Memory B cell (primary cell): ENCODE data around the gene CLHC1.
"Not testable (repeated sequence)": the region's sequence is repeated elsewhere in the genome, so short reads cannot be mapped to it uniquely, and the experiment has no call there.

ENCODE experiments used
- ATAC-seq: fragments of 150-1000 bp; cut with Tn5 transposase; 2 replicates; pipeline ENCODE4 v1.10.0; 2021; ENCODE audit warnings: low read depth, mild to moderate bottlenecking, moderate library complexity
- DNase-seq, 2 donors: peaks; one replicate each; pipeline ENCODE4 v3.0.0; 2022; ENCODE audit warnings: low spot score in 2 of 2
- H3K27ac Mint-ChIP-seq: one replicate; pipeline ENCODE4 v1.8.0; 2022; ENCODE audit warnings: mild to moderate bottlenecking, moderate library complexity, mixed read lengths
- H3K27me3 Mint-ChIP-seq: one replicate; pipeline ENCODE4 v1.8.0; 2022; ENCODE audit warnings: mixed read lengths
- H3K36me3 Mint-ChIP-seq: one replicate; pipeline ENCODE4 v1.8.0; 2022; ENCODE audit warnings: mild to moderate bottlenecking, mixed read lengths
- H3K4me1 Mint-ChIP-seq: one replicate; pipeline ENCODE4 v1.8.0; 2022; ENCODE audit warnings: mixed read lengths
- H3K4me3 Mint-ChIP-seq: one replicate; pipeline ENCODE4 v1.8.0; 2022; ENCODE audit warnings: mild to moderate bottlenecking, moderate library complexity, mixed read lengths
- H3K9me3 Mint-ChIP-seq: one replicate; pipeline ENCODE4 v1.8.0; 2022; ENCODE audit warnings: mixed read lengths

Gene CLHC1

GRCh38 chr2:55242617-55243016 is 10.5 kb upstream of the CLHC1 start:
- Mint-ChIP-seq H3K9me3 (no peaks in the 10 kb centered on the region), H3K27ac (peak overlapping the region; percentile 17), H3K4me3 (no peak overlapping the region), H3K36me3 (peaks cover 16% of the 10 kb centered on the region), H3K27me3 (no peaks in the 10 kb centered on the region), H3K4me1 (no peaks in the 10 kb centered on the region)
- ATAC-seq (no peak), DNase-seq (no peak)

DNA sequence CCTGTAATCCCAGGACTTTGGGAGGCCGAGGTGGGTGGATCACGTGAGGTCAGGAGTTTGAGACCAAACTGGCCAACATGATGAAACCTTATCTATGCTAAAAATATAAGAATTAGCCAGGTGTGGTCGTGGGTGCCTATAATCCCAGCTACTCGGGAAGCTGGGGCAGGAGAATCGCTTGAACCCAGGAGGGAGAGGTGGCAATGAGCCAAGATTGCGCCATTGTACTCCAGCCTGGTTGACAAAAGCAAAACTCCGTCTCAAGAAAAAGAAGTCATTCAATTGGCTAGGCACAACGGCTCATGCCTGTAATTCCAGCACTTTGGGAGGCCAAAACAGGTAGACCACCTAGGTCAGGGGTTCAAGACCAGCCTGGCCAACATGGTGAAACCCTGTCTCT is 9.5 kb upstream of the CLHC1 start:
- H3K9me3 Mint-ChIP-seq, H3K4me1 Mint-ChIP-seq, ATAC-seq, H3K4me3 Mint-ChIP-seq, H3K27ac Mint-ChIP-seq, H3K27me3 Mint-ChIP-seq, DNase-seq: not testable (repeated sequence)
- H3K36me3 Mint-ChIP-seq, result peaks cover 15% of the 10 kb centered on the region

GRCh38 chr2:55239656-55240222 is 7.6 kb upstream of the CLHC1 start:
- H3K36me3 Mint-ChIP-seq, result peaks cover 12% of the 10 kb centered on the region
- H3K4me3 Mint-ChIP-seq, result no peak overlapping the region
- ATAC-seq, result no peak
- H3K4me1 Mint-ChIP-seq, result no peaks in the 10 kb centered on the region
- H3K9me3 Mint-ChIP-seq, result no peaks in the 10 kb centered on the region
- H3K27ac Mint-ChIP-seq, result no peak overlapping the region
- H3K27me3 Mint-ChIP-seq, result no peaks in the 10 kb centered on the region
- no peak for DNase-seq

- DNase-seq (no peak), ATAC-seq (no peak)
- Mint-ChIP-seq H3K9me3 (no peaks in the 10 kb centered on the region), H3K27me3 (no peaks in the 10 kb centered on the region), H3K4me1 (peaks cover 12% of the 10 kb centered on the region), H3K36me3 (peaks cover 16% of the 10 kb centered on the region), H3K27ac (no peak overlapping the region), H3K4me3 (no peak overlapping the region)
Measured at GRCh38 chr2:55236992-55237543, 5.0 kb upstream of the CLHC1 start.

DNA sequence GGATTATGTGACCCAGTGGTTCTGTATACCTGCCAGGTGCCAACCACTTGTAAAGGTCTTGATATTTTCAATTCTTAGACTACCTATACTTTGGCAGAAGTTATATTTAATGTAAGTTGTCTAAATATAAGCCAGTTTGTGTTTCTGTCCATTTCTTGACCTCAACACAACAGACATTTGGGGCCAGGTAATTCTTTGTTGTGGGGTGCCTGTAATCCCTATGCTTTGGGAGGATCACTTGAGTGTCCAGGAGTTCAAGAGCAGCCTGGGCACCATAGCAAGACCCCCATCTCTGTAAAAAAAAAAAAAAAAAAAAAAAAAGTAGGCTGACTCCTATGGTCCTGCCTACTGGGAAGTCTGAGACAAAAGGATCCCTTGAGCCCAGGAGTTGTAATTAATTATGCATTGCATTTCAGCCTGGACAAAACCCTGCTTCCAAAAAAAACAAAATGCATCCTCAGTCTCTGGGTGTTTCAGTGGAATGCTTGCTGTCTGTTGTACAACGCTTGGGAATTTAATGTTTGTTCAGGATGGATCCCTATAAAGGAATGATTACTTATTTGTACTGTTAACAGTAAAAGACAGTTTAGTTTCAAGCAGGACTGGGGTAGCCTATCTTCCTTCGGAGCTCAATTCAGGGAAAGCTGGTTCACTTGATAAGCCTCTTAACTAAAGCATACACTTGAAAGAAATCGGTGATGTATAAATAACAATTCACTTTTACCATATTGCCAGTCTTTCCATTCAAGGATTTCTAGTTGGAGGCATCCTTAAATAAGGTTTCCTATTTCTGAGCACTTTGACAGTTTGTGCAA is 3.8 kb upstream of the CLHC1 start:
- Mint-ChIP-seq H3K9me3 (no peaks in the 10 kb centered on the region), H3K27ac (no peak overlapping the region), H3K4me1 (peaks cover 20% of the 10 kb centered on the region), H3K27me3 (no peaks in the 10 kb centered on the region), H3K4me3 (no peak overlapping the region), H3K36me3 (peaks cover 16% of the 10 kb centered on the region)
- DNase-seq (no peak), ATAC-seq (no peak)

- ATAC-seq, result no peak
Measured at GRCh38 chr2:55233658-55233940, 1.5 kb upstream of the CLHC1 start.

GRCh38 chr2:55232863-55233657 is 967 bp upstream of the CLHC1 start:
- Mint-ChIP-seq H3K27me3 (no peaks in the 10 kb centered on the region), H3K4me3 (peak overlapping the region; percentile 100), H3K36me3 (peaks cover 9% of the 10 kb centered on the region), H3K9me3 (no peaks in the 10 kb centered on the region), H3K4me1 (peaks cover 31% of the 10 kb centered on the region), H3K27ac (peak overlapping the region; percentile 97)
- DNase-seq (peak; percentile 61 to 62), ATAC-seq (peak; percentile 64)

More at GRCh38 chr2:55233658-55233940, 1.5 kb upstream of the CLHC1 start:
- DNase-seq, result no peak
- H3K27me3 Mint-ChIP-seq, result no peaks in the 10 kb centered on the region
- H3K36me3 Mint-ChIP-seq, result peaks cover 10% of the 10 kb centered on the region
- peak overlapping the region; percentile 100 for H3K4me3 Mint-ChIP-seq
- peak overlapping the region; percentile 97 for H3K27ac Mint-ChIP-seq
- H3K9me3 Mint-ChIP-seq, result no peaks in the 10 kb centered on the region
- peaks cover 26% of the 10 kb centered on the region for H3K4me1 Mint-ChIP-seq

GRCh38 chr2:55231546-55232083 is 478 bp downstream of the CLHC1 start:
- Mint-ChIP-seq H3K4me3 (peak overlapping the region; percentile 100), H3K4me1 (peaks cover 36% of the 10 kb centered on the region)
- no peak for ATAC-seq

DNA sequence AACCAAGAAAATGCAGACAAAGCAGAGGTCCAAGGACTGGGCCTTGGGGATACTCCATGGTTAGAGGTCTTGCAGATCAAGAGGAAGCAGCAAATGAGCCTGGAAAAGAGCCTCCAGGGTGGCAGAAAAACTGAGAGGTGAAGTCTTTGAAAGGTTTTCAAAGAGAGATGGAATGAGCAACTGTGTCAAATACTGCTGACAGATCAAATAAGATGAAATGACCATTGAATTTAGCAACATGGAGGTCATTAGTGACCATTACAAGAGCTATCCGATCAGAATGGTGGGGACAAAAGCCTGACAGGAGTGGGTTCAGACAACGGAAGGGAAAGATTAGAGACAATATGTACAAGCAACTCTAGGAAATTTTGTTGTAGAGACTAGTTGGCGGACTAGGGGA is 1.5 kb downstream of the CLHC1 start:
- H3K36me3 Mint-ChIP-seq, result peaks cover 8% of the 10 kb centered on the region
- peaks cover 37% of the 10 kb centered on the region for H3K4me1 Mint-ChIP-seq
- ATAC-seq (no peak), DNase-seq (no peak)
- H3K27me3 Mint-ChIP-seq, result no peaks in the 10 kb centered on the region
- H3K4me3 Mint-ChIP-seq, result peak overlapping the region; percentile 39
- no peaks in the 10 kb centered on the region for H3K9me3 Mint-ChIP-seq
- H3K27ac Mint-ChIP-seq, result no peak overlapping the region

More at GRCh38 chr2:55231546-55232083, 478 bp downstream of the CLHC1 start:
- no peaks in the 10 kb centered on the region for H3K27me3 Mint-ChIP-seq
- DNase-seq, result no peak
- peaks cover 8% of the 10 kb centered on the region for H3K36me3 Mint-ChIP-seq
- H3K27ac Mint-ChIP-seq, result peak overlapping the region; percentile 97
- no peaks in the 10 kb centered on the region for H3K9me3 Mint-ChIP-seq

DNA sequence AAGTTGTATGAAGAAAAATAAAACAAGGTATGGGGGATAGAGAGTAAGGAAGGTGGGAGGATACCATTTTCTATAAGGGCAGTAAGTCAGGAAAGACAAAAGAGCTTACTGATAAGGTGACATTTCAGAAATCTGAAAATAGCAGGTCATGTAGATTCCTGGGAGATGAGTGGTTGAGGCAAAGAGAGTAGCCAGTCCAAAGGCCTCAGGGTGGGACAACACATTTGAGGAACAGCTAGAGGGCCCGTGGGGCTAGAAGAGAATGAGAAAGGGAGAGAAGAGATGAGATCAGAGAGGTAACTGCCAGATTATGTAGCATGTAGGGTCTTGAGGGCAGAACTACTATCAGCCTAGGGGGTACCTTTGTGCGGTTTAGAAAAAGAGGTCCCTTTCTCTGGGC is 2.9 kb downstream of the CLHC1 start:
- DNase-seq (no peak), ATAC-seq (no peak)
- no peak overlapping the region for H3K27ac Mint-ChIP-seq
- H3K36me3 Mint-ChIP-seq, result peaks cover 4% of the 10 kb centered on the region
- H3K27me3 Mint-ChIP-seq, result no peaks in the 10 kb centered on the region
- H3K4me1 Mint-ChIP-seq, result peaks cover 35% of the 10 kb centered on the region
- H3K4me3 Mint-ChIP-seq, result no peak overlapping the region
- H3K9me3 Mint-ChIP-seq, result no peaks in the 10 kb centered on the region

DNA sequence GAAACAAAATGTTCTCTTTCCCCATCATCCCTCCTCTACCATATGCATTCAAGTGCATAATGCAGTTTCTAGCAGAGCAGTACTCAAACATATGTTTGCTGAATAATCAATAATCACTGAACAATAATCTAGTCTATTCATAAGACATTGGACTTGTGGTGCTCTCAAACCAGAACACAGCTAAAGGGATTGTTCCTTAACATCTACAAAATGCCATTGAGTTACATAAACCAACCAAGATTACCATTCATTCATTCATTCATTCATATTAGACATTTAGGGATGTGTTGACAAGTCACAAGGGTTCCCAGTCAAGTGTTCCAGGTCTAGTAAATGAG is 3.9 kb downstream of the CLHC1 start:
- Mint-ChIP-seq H3K9me3 (no peaks in the 10 kb centered on the region), H3K4me1 (peaks cover 30% of the 10 kb centered on the region), H3K4me3 (no peak overlapping the region), H3K36me3 (peaks cover 2% of the 10 kb centered on the region), H3K27me3 (no peaks in the 10 kb centered on the region), H3K27ac (peak overlapping the region; percentile 49)
- ATAC-seq, result no peak
- no peak for DNase-seq

DNA sequence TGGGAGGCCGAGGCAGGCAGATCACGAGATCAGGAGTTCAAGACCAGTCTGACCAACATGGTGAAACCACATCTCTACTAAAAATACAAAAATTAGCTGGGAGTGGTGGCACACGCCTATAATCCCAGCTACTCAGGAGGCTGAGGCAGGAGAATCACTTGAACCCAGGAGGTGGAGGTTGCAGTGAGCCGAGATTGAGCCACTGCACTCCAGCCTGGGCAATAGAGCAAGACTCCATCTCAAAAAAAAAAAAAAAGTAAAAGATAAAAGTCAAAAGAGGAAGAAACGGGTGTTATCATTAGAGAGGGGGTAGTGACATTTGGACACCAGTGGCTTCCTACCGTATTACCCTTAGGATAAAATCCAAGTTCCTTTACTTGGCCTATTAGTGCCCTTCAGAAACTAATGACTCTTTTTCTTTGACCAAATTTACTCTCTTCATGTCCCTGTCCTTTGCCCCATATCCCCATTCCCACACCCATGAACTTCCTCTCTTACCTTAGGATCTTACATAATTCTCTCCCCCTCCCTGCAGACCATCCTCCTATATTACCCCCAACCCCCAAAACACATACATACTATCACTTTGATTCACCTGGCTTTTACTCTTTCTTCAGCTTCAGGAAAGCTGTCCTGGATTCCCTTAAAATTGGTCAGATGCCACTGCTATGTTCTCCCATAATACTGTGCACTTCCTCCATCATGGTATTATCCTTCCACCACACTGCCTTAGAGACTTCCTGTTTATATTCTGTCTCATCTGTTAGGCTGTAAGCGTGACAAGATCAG is 4.5 kb downstream of the CLHC1 start:
- H3K27me3 Mint-ChIP-seq, H3K9me3 Mint-ChIP-seq, DNase-seq, ATAC-seq, H3K36me3 Mint-ChIP-seq, H3K4me3 Mint-ChIP-seq: not testable (repeated sequence)
- H3K27ac Mint-ChIP-seq, result peak overlapping the region; percentile 49
- peaks cover 31% of the 10 kb centered on the region for H3K4me1 Mint-ChIP-seq

DNA sequence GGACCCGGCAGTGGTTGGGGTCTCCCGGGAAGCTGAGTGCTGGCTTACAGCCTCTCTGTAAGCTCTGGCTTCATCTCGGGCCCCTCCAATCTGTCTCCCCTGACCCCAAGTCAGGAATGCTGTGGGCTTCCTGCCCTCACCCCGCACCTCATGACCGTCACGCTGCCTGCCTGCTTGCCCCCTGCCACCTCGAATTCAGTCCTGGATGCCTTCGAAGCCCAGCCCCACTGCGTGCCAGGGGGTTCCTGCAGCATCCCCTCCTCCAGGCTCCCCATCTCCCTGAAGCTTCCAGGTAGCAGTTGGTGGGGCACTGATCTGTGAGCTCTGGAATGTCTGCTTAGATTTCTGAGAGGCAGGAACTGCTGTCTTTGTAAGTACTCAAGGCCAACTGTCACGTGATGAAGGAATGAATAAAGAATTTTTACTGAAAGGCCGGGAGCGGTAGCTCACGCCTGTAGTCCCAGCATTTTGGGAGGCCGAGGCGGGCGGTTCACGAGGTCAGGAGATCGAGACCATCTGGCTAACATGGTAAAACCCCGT is 6.5 kb downstream of the CLHC1 start:
- Mint-ChIP-seq H3K4me1 (peaks cover 21% of the 10 kb centered on the region), H3K27ac (no peak overlapping the region), H3K36me3 (no peaks in the 10 kb centered on the region), H3K9me3 (no peaks in the 10 kb centered on the region), H3K4me3 (no peak overlapping the region), H3K27me3 (no peaks in the 10 kb centered on the region)
- ATAC-seq, result no peak
- no peak for DNase-seq
